Measurements from ENCODE around the gene CHRNB2.

Gene CHRNB2

DNA sequence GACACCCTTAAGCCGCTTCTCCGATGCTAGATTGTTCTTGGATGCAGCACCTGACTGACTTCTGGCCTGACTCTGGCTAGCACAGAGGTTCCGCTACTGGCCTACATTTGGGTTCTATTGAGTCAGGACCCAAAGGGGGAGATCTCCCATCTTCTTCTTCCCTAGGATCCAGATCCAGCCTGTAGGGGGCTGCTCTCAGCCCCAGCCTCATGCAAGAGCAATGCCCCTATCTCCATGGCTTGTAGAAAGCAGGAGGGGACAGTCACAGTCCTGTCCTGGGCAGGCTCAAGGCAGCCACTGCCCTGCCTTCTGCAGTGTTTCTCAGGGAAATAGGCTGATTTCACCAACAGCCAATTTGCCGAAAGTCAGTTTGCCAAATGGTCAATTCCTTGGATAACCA lies 46.7 kb downstream of the CHRNB2 start:
- DNase-seq: no peak

DNA sequence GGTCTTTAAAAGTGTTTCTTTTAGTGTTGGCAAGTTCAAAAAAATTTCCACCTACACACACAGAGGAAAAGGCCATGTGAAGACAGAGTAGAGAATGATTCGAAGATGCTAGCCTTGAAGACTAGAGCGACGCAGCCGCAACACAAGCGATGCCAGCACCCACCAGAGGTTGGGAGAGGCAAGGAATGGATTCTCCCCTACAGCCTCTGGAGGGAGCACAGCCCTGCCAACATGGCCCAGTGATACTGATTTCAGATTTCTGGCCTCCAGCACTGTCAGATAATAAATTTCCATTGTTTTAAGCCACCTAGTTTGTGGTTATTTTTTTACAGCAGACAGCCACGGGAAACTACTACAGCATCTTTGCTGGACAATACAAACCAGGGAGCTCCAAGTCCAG lies 47.3 kb downstream of the CHRNB2 start:
- DNase-seq: no peak

DNA sequence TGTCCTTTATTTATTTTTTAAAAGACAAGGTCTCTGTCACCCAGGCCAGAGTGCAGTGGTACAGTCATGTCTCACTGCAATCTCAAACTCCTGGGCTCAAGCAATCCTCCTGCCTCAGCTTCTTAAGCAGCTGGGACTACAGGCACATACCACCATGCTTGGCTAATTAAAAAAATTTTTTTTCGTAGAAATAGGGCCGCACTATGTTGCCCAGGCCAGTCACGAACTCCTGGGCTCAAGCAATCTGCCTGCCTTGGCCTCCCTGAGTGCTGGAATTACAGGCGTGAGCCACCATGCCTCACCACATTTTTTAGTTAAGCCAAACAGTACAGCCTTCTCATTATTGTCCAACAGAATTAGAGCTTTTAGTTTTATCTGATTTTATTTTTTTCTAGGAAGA lies 47.8 kb downstream of the CHRNB2 start:
- DNase-seq: no peak

GRCh38 chr1:154616659-154617345 lies 49.2 kb downstream of the CHRNB2 start:
- DNase-seq: no peak

GRCh38 chr1:154619181-154619948 lies 51.8 kb downstream of the CHRNB2 start:
- DNase-seq: no peak

- no peak for DNase-seq
These were observed 53.2 kb downstream of the CHRNB2 start for GRCh38 chr1:154620751-154621150.

DNA sequence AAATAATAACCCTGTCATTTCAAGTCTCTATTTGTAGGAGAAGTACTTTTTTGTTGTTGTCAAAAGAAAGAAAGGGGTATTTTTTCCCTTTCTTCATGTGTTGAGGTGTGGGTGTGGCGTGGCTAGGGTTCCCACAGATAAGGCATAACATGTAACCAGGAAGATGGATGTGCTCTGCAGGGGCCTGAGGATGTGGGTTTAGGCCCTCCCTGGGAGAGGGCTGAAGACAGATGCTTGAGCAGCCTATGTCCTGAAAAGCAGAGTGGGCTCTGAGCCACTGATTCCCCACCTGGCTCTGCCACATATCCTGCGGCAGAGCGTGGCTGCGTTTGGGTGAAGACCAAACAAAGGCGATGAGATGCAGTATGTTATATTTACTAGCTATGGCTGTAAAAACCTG lies 54.3 kb downstream of the CHRNB2 start:
- DNase-seq: no peak

DNA sequence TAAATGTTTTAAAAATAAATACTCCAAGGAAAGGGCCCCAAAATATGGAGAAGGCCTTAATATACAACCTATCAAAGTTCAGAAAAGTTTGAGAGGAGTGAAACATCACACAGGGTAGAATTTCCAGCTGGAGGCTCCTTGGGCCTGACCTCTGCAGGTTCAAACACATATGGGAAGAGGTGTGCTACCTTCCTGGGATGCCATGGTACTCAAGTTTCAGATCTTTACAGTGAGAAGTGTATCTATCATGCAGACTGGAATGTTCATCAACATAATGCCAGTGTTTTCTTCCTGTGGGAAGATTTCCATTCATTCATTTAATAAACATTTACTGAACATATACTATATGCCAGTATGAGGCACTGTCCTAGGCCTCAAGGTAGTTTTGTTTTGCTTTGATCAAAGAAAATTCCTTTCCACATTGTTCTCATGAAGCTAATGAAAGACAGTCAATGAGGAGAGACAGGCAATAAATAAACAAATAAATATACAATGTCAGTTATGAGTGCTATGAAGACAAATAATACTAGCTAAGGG lies 55.0 kb downstream of the CHRNB2 start:
- no peak for DNase-seq

DNA sequence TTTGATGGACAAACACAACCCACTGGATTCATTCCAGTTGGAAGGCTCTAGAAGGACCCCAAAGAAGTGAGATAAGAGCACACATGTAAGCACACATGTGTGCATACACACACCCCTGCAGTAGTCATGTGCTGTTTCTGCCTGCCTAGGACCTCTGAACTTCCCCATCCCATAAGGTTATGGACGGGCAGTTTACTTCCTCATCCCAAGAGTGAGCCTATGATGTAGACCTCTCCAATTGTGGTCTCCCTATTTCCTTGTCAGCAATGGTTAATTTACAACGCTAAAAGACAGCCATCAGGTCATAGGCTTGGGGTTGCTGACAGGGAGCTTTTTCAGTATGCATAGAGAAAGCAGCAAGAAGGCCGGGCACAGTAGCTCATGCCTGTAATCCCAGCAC lies 55.8 kb downstream of the CHRNB2 start:
- DNase-seq: peak in 1 of 2 donors; percentile 30

GRCh38 chr1:154624746-154625643 lies 57.4 kb downstream of the CHRNB2 start:
- no peak for DNase-seq

- peak in 1 of 2 donors; percentile 42 for DNase-seq
These were observed 59.1 kb downstream of the CHRNB2 start for GRCh38 chr1:154626456-154627256.

GRCh38 chr1:154627257-154628120 lies 59.9 kb downstream of the CHRNB2 start:
- DNase-seq: peak; percentile 90 to 92

DNA sequence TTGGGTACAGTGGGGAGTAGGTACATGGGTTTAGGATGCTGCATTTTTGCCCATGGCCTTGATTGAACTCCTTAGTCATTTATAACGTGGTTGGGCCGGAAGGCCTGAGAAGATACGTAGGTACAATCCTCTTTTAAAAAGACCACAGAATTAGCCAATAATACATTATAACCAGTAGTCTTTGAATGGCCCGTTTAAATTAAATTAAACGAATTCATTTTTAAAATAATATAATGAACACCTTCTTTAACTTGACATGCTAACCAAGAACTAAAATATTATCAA lies 60.5 kb downstream of the CHRNB2 start:
- no peak for DNase-seq

GRCh38 chr1:154629061-154629674 lies 61.6 kb downstream of the CHRNB2 start:
- DNase-seq: no peak

Measured in CD4-positive, alpha-beta T cell treated with Interleukin-4 for 1 hour (primary cell).